GM13977 (cell line): ENCODE results near the gene FHIT.

Experiments used
- DNase-seq: peaks from one replicate; pipeline ENCODE4 v3.0.0; 2012; ENCODE audit warnings: low spot score
- CTCF ChIP-seq: IDR thresholded peaks from 2 replicates; pipeline ENCODE4 v1.5.1; 2012; ENCODE audit warnings: mild to moderate bottlenecking, control low read depth; ENCODE audit not compliant: insufficient read depth; ENCODE audit errors: extremely low read depth, missing control alignments
- in situ Hi-C: fragments of 300-500 bp; cut with MboI; formaldehyde crosslinking; loops from one replicate; pipeline ENCODE4 v1.12.0; 2022; ENCODE audit warnings: low sequenced_read_pairs, low pct_unique_long_range_greater_than_20kb, mixed read lengths, inconsistent platforms; ENCODE audit not compliant: unreplicated experiment

The FHIT gene

GRCh38 chr3:60147249-60147950, 1103.9 kb downstream of the FHIT start:
- in situ Hi-C loops, result no loop called here
- no peak for DNase-seq
- TF ChIP-seq CTCF, result no peak

GRCh38 chr3:60146121-60146520, 1105.1 kb downstream of the FHIT start:
- in situ Hi-C loops, result no loop called here
- no peak for DNase-seq
- no peak for TF ChIP-seq CTCF

GRCh38 chr3:60144071-60144470, 1107.2 kb downstream of the FHIT start:
- no peak for DNase-seq
- in situ Hi-C loops, result no loop called here
- TF ChIP-seq CTCF, result no peak

- DNase-seq, result no peak
- in situ Hi-C loops, result no loop called here
- TF ChIP-seq CTCF, result no peak
These were observed 1109.2 kb downstream of the FHIT start for GRCh38 chr3:60142009-60142408.

- in situ Hi-C loops, result no loop called here
- TF ChIP-seq CTCF, result no peak
- DNase-seq, result no peak
These were observed 1111.1 kb downstream of the FHIT start for GRCh38 chr3:60140160-60140559.

GRCh38 chr3:60136601-60137000, 1114.7 kb downstream of the FHIT start:
- TF ChIP-seq CTCF, result no peak
- DNase-seq, result no peak
- in situ Hi-C loops, result no loop called here

- in situ Hi-C loops, result no loop called here
- no peak for TF ChIP-seq CTCF
- DNase-seq, result no peak
These were observed 1115.8 kb downstream of the FHIT start for GRCh38 chr3:60135474-60135873.
